ENCODE data around the gene INPP4B.

DNA sequence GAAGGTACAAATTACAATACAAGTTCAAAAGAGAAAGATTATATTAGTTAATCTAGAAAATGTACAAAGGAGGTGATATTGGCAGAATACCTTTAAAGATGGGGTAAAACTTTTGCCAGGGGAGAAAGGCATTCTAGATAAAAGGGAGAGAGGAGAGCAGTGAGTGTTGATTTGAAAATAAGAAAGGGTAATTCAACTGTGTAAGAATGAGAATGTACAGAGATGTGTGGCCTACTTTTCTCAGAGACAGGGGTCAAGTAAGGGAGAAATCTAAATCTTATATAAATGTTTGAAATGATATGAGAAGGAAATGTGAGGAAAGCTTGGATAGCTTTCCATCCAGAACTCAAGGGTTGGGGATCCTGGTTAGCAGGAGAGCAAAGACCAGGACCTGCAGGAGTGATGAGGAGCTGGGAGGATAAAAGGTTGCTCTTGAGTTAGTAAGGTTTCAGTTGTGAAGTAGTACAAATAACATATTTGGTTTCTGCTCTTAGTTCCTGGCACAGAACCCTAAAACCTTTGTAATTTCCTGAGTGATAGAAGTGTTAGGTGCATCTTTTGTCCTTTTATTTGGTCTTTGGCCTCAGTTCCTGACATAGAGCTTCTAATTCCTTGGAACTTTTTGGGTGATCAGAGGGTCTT, 489.9 kb downstream of the INPP4B start:
- TF ChIP-seq, protein P1, sequence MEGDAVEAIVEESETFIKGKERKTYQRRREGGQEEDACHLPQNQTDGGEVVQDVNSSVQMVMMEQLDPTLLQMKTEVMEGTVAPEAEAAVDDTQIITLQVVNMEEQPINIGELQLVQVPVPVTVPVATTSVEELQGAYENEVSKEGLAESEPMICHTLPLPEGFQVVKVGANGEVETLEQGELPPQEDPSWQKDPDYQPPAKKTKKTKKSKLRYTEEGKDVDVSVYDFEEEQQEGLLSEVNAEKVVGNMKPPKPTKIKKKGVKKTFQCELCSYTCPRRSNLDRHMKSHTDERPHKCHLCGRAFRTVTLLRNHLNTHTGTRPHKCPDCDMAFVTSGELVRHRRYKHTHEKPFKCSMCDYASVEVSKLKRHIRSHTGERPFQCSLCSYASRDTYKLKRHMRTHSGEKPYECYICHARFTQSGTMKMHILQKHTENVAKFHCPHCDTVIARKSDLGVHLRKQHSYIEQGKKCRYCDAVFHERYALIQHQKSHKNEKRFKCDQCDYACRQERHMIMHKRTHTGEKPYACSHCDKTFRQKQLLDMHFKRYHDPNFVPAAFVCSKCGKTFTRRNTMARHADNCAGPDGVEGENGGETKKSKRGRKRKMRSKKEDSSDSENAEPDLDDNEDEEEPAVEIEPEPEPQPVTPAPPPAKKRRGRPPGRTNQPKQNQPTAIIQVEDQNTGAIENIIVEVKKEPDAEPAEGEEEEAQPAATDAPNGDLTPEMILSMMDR (IDR thresholded peaks at IDR 0.05; ENCODE audit: borderline replicate concordance, extremely low read depth, low read length, poor library complexity, severe bottlenecking) = no peak
- no peak for TF ChIP-seq EZH2 (IDR thresholded peaks at IDR 0.05; ENCODE audit: borderline replicate concordance, low read depth, low read length, severe bottlenecking)

Data from DND-41 (cell line).